HepG2 (cell line): ENCODE data around the gene SENP5.
"Not testable (repeated sequence)": the region's sequence is repeated elsewhere in the genome, so short reads cannot be mapped to it uniquely, and the experiment has no call there.

ENCODE experiments used
- CBX1 ChIP-seq: IDR thresholded peaks from one replicate; pipeline ENCODE4 v1.6.1; 2016; ENCODE audit warnings: antibody characterized with exemption, low read depth
- CREB1 ChIP-seq, 2 experiments: fragments of 450-650 bp in 1 of 2; IDR thresholded peaks; 2 replicates each; pipeline ENCODE4 v1.6.1; 2016 to 2017; ENCODE audit warnings: control low read depth in 1 of 2, mild to moderate bottlenecking in 1 of 2, missing compliant biosample characterization in 1 of 2, missing genetic modification characterization in 1 of 2
- HMG20B ChIP-seq: conservative IDR thresholded peaks from 2 replicates; pipeline ENCODE4 v1.6.1; 2016; ENCODE audit warnings: missing genetic modification reagents, missing compliant biosample characterization
- MAFK ChIP-seq, 2 experiments: IDR thresholded peaks in 1 of 2; conservative IDR thresholded peaks in 1 of 2; 2 replicates each; pipeline ENCODE4 v1.6.1; 2011; ENCODE audit warnings: improper control_type of control experiment in 2 of 2, low read length in 2 of 2
- MTF1 ChIP-seq: sonication (generic); formaldehyde crosslinking; IDR thresholded peaks from 2 replicates; pipeline ENCODE4 v1.5.0; 2020; ENCODE audit warnings: missing genetic modification reagents
- YY1 ChIP-seq: IDR thresholded peaks from 2 replicates; pipeline ENCODE4 v1.6.1; 2011; ENCODE audit warnings: low read length, low read depth, moderate library complexity, mild to moderate bottlenecking; ENCODE audit not compliant: insufficient read depth, insufficient replicate concordance
- TF ChIP-seq, protein P1 (sequence below): sonication (generic); formaldehyde crosslinking; IDR thresholded peaks from 2 replicates; pipeline ENCODE4 v1.5.0; 2020; ENCODE audit warnings: mild to moderate bottlenecking, missing genetic modification reagents, moderate library complexity
- TF ChIP-seq, protein P2 (sequence below), 2 experiments: IDR thresholded peaks; 2 replicates each; pipeline ENCODE4 v1.6.1; 2011 to 2012; ENCODE audit warnings: low read length in 2 of 2, borderline replicate concordance in 1 of 2, low read depth in 1 of 2, mild to moderate bottlenecking in 1 of 2, moderate library complexity in 1 of 2

DNA sequence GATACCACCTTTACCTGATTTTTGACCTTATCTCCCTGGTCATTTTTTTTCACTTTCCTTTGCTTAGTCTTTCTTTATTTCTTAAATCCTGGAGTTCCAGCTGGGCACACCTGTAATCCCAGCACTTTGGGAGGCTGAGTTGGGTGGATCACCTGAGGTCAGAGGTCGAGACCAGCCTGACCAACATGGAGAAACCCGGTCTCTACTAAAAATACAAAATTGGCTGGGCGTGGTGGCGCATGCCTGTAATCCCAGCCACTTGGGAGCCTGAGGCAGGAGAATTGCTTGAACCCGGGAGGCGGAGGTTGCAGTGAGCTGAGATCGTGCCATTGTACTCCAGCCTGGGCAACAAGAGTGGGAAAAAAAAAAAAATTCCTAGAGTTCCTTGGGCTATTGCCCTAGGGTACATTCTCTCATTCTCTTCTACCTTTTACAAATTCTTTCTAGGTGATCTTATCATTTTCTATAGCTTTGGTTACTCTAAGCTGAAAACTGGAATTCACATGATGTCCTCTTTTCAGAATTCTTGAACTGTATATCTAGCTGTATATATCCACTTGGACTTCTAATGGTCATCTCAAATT lies 6.9 kb downstream of the SENP5 start:
- TF ChIP-seq, protein P1, sequence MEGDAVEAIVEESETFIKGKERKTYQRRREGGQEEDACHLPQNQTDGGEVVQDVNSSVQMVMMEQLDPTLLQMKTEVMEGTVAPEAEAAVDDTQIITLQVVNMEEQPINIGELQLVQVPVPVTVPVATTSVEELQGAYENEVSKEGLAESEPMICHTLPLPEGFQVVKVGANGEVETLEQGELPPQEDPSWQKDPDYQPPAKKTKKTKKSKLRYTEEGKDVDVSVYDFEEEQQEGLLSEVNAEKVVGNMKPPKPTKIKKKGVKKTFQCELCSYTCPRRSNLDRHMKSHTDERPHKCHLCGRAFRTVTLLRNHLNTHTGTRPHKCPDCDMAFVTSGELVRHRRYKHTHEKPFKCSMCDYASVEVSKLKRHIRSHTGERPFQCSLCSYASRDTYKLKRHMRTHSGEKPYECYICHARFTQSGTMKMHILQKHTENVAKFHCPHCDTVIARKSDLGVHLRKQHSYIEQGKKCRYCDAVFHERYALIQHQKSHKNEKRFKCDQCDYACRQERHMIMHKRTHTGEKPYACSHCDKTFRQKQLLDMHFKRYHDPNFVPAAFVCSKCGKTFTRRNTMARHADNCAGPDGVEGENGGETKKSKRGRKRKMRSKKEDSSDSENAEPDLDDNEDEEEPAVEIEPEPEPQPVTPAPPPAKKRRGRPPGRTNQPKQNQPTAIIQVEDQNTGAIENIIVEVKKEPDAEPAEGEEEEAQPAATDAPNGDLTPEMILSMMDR (CRISPR knock-in tag): not testable (repeated sequence)
- not testable (repeated sequence) for TF ChIP-seq HMG20B (CRISPR knock-in tag); YY1; MTF1 (CRISPR knock-in tag); CREB1 (IDR thresholded peaks at IDR 0.05); CREB1 (CRISPR knock-in tag; IDR thresholded peaks at IDR 0.05); CBX1; MAFK (conservative IDR thresholded peaks at IDR 0.05 in 1 of 2, IDR thresholded peaks at IDR 0.05 in 1 of 2; ENCODE audit: low read length in 2 of 2)
- TF ChIP-seq, protein P2, sequence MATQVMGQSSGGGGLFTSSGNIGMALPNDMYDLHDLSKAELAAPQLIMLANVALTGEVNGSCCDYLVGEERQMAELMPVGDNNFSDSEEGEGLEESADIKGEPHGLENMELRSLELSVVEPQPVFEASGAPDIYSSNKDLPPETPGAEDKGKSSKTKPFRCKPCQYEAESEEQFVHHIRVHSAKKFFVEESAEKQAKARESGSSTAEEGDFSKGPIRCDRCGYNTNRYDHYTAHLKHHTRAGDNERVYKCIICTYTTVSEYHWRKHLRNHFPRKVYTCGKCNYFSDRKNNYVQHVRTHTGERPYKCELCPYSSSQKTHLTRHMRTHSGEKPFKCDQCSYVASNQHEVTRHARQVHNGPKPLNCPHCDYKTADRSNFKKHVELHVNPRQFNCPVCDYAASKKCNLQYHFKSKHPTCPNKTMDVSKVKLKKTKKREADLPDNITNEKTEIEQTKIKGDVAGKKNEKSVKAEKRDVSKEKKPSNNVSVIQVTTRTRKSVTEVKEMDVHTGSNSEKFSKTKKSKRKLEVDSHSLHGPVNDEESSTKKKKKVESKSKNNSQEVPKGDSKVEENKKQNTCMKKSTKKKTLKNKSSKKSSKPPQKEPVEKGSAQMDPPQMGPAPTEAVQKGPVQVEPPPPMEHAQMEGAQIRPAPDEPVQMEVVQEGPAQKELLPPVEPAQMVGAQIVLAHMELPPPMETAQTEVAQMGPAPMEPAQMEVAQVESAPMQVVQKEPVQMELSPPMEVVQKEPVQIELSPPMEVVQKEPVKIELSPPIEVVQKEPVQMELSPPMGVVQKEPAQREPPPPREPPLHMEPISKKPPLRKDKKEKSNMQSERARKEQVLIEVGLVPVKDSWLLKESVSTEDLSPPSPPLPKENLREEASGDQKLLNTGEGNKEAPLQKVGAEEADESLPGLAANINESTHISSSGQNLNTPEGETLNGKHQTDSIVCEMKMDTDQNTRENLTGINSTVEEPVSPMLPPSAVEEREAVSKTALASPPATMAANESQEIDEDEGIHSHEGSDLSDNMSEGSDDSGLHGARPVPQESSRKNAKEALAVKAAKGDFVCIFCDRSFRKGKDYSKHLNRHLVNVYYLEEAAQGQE (IDR thresholded peaks at IDR 0.05; ENCODE audit: borderline replicate concordance in 1 of 2, low read depth in 1 of 2, low read length in 2 of 2): not testable (repeated sequence)
